PC-9 (cell line): ENCODE results near the gene ADAMTS13.

Experiments
- EZH2 ChIP-seq: fragments of 200-600 bp; sonication (generic); IDR thresholded peaks from 2 replicates; pipeline ENCODE4 v1.8.0; 2017; ENCODE audit warnings: antibody characterized with exemption, low read depth
- TF ChIP-seq, protein P1 (sequence below): fragments of 200-600 bp; sonication (generic); conservative IDR thresholded peaks from 2 replicates; pipeline ENCODE4 v1.6.1; 2017; ENCODE audit warnings: mixed run types, antibody characterized with exemption, mild to moderate bottlenecking, moderate library complexity

DNA sequence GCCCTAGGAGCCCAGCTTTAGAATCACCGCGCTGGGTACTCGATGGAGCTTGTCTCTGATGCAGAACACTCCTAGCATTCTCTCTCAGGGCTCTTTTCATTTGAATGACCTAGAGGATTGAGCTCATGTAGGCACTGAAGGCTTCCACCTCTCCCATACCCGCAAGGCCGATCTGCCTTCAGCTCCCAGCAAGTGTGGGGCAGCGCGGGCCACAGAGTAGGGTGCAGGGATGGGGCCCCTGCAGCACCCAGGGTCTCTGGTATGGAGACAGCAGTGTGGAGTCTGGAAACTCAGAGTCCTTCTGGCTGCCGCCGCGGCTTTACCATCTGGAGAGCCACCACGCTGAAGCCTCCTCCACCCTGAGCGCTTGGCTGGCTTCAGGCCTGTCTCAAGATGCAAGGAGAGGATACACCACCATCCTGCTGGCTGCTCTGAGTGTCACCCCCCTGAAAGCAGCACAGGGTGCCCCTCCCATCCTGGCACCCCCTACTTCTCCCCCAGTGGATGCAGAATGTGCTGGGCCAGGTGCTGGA, 33.1 kb upstream of the ADAMTS13 start:
- TF ChIP-seq, protein P1, sequence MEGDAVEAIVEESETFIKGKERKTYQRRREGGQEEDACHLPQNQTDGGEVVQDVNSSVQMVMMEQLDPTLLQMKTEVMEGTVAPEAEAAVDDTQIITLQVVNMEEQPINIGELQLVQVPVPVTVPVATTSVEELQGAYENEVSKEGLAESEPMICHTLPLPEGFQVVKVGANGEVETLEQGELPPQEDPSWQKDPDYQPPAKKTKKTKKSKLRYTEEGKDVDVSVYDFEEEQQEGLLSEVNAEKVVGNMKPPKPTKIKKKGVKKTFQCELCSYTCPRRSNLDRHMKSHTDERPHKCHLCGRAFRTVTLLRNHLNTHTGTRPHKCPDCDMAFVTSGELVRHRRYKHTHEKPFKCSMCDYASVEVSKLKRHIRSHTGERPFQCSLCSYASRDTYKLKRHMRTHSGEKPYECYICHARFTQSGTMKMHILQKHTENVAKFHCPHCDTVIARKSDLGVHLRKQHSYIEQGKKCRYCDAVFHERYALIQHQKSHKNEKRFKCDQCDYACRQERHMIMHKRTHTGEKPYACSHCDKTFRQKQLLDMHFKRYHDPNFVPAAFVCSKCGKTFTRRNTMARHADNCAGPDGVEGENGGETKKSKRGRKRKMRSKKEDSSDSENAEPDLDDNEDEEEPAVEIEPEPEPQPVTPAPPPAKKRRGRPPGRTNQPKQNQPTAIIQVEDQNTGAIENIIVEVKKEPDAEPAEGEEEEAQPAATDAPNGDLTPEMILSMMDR: no peak
- TF ChIP-seq EZH2: no peak
